ENCODE data around the gene ZNF775. TPM values are rescaled to one million over a fixed set of nuclear protein-coding genes. Genes with fewer than 3 reads are reported as not detected.

The ZNF775 gene
- polyA plus RNA-seq, 1 donor (not counting 4 experiments of a cell fraction or from before 2014, with no cell fraction given), result 1.0 TPM

DNA sequence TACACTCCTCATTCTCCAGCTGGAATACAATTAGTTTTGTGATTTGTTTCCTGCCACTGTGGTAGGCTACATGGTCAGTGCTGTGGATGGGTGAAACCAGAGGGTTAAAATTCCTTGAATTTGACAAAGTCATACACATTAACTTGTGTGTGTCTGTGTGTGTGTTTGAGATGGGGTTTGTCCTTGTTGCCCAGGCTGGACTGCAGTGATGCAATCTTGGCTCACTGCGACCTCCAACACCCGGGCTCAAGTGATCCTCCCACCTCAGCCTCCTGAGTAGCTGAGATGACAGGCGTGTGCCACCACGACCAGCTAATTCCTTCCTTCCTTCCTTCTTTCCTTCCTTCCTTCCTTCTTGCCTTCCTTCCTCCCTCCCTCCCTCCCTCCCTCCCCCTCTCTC lies 46.5 kb downstream of the ZNF775 start:
- no peaks in the 10 kb centered on the region for H3K36me3 ChIP-seq (ENCODE audit: control insufficient read depth in 2 of 2, extremely low read depth in 1 of 2, insufficient read depth in 2 of 2, low read length in 2 of 2)
- no peak overlapping the region for H3K9ac ChIP-seq (ENCODE audit: control insufficient read depth, extremely low read depth, insufficient read depth, low read length)
- H3K4me3 ChIP-seq (ENCODE audit: control insufficient read depth in 2 of 3, extremely low read depth in 1 of 3, insufficient read depth in 2 of 3, low read depth in 1 of 3, low read length in 3 of 3), result no peak overlapping the region
- H4K20me1 ChIP-seq (ENCODE audit: control insufficient read depth, extremely low read depth, insufficient read depth, low read length), result no peaks in the 10 kb centered on the region
- dilution Hi-C loops (cut with MboI; ENCODE audit: extremely low pct_ligation_motif_present, low sequenced_read_pairs), result no loop called here
- peaks cover 3% of the 10 kb centered on the region for H3K4me1 ChIP-seq (ENCODE audit: control insufficient read depth, extremely low read depth, insufficient read depth, low read length)
- H3K9me1 ChIP-seq (ENCODE audit: control insufficient read depth, extremely low read depth, insufficient read depth, low read length), result no peaks in the 10 kb centered on the region
- TF ChIP-seq, protein P1, sequence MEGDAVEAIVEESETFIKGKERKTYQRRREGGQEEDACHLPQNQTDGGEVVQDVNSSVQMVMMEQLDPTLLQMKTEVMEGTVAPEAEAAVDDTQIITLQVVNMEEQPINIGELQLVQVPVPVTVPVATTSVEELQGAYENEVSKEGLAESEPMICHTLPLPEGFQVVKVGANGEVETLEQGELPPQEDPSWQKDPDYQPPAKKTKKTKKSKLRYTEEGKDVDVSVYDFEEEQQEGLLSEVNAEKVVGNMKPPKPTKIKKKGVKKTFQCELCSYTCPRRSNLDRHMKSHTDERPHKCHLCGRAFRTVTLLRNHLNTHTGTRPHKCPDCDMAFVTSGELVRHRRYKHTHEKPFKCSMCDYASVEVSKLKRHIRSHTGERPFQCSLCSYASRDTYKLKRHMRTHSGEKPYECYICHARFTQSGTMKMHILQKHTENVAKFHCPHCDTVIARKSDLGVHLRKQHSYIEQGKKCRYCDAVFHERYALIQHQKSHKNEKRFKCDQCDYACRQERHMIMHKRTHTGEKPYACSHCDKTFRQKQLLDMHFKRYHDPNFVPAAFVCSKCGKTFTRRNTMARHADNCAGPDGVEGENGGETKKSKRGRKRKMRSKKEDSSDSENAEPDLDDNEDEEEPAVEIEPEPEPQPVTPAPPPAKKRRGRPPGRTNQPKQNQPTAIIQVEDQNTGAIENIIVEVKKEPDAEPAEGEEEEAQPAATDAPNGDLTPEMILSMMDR (optimal IDR thresholded peaks at IDR 0.05 in 1 of 3, IDR thresholded peaks at IDR 0.05 in 1 of 3, conservative IDR thresholded peaks at IDR 0.05 in 1 of 3; ENCODE audit: extremely low read depth in 1 of 3, insufficient read depth in 2 of 3, low read length in 3 of 3), result no peak
- no peak for TF ChIP-seq EZH2 (IDR thresholded peaks at IDR 0.05; ENCODE audit: low read length)
- no peak overlapping the region for H3K4me2 ChIP-seq (ENCODE audit: control insufficient read depth, extremely low read depth, insufficient read depth, low read depth, low read length)
- H3K79me2 ChIP-seq (ENCODE audit: control insufficient read depth, insufficient read depth, low read length), result no peaks in the 10 kb centered on the region
- no peaks in the 10 kb centered on the region for H3K27me3 ChIP-seq (ENCODE audit: control insufficient read depth, extremely low read depth, insufficient read depth, low read length)
- no peaks in the 10 kb centered on the region for H3K9me3 ChIP-seq (ENCODE audit: control insufficient read depth, low read depth, low read length)
- no peak overlapping the region for H2AFZ ChIP-seq (ENCODE audit: control insufficient read depth, low read length)
- FAIRE-seq, result no peak
- no peak overlapping the region for H3K27ac ChIP-seq (ENCODE audit: control insufficient read depth, insufficient read depth, low read length)
- no peak for DNase-seq (ENCODE audit: low read depth, low spot score)

DNA sequence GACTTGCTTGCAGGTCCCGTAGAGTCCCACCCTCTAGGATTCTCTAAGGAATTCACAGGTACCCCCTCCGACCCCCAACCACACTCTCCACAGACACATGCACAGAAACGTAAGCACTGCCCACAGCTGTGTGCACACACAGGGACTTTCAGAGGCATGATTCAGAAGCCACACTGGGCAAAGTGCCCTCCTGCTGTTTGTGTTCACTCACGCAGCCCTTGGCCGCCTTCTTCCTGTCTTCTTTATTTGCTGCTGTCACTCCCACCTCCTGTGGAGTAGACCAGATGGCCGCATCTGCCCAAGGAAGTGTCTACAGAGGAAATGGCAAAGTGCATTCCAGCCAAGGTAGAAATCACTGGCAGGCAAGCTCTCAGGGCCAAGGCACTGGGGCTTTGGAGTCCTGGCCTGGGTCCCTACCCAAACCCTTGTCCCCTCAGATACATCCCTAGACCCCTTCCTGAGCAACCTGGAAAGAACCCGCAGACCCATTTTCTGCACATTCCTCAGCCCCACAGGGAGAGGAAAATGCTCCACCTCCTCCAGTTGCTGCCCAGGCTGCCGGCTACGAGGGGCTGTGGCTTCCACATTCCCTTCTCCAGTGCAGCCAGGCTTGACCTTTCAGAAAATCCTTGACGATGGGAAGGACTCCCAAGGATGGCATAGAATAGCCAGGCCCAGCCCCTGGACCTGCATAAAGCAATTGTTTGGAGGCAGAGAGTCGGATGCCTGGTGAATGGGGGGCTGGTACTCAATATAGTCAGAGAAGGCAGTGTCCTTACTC lies 49.7 kb downstream of the ZNF775 start:
- Histone ChIP-seq H2AFZ (ENCODE audit: control insufficient read depth, low read length) (no peak overlapping the region), H3K4me1 (ENCODE audit: control insufficient read depth, extremely low read depth, insufficient read depth, low read length) (peaks cover 3% of the 10 kb centered on the region), H3K27me3 (ENCODE audit: control insufficient read depth, extremely low read depth, insufficient read depth, low read length) (no peaks in the 10 kb centered on the region), H3K79me2 (ENCODE audit: control insufficient read depth, insufficient read depth, low read length) (no peaks in the 10 kb centered on the region), H3K4me3 (ENCODE audit: control insufficient read depth in 2 of 3, extremely low read depth in 1 of 3, insufficient read depth in 2 of 3, low read depth in 1 of 3, low read length in 3 of 3) (no peak overlapping the region), H3K9me1 (ENCODE audit: control insufficient read depth, extremely low read depth, insufficient read depth, low read length) (no peaks in the 10 kb centered on the region), H4K20me1 (ENCODE audit: control insufficient read depth, extremely low read depth, insufficient read depth, low read length) (no peaks in the 10 kb centered on the region), H3K27ac (ENCODE audit: control insufficient read depth, insufficient read depth, low read length) (no peak overlapping the region), H3K36me3 (ENCODE audit: control insufficient read depth in 2 of 2, extremely low read depth in 1 of 2, insufficient read depth in 2 of 2, low read length in 2 of 2) (no peaks in the 10 kb centered on the region), H3K9me3 (ENCODE audit: control insufficient read depth, low read depth, low read length) (no peaks in the 10 kb centered on the region), H3K4me2 (ENCODE audit: control insufficient read depth, extremely low read depth, insufficient read depth, low read depth, low read length) (no peak overlapping the region), H3K9ac (ENCODE audit: control insufficient read depth, extremely low read depth, insufficient read depth, low read length) (no peak overlapping the region)
- no peak for TF ChIP-seq EZH2 (IDR thresholded peaks at IDR 0.05; ENCODE audit: low read length)
- TF ChIP-seq, protein P1 (optimal IDR thresholded peaks at IDR 0.05 in 1 of 3, IDR thresholded peaks at IDR 0.05 in 1 of 3, conservative IDR thresholded peaks at IDR 0.05 in 1 of 3; ENCODE audit: extremely low read depth in 1 of 3, insufficient read depth in 2 of 3, low read length in 3 of 3), result no peak
- FAIRE-seq, result no peak
- DNase-seq (ENCODE audit: low read depth, low spot score), result no peak
- dilution Hi-C loops (cut with MboI; ENCODE audit: extremely low pct_ligation_motif_present, low sequenced_read_pairs), result no loop called here

All from keratinocyte (primary cell).